Measurements from ENCODE around the gene LVRN.

DNA sequence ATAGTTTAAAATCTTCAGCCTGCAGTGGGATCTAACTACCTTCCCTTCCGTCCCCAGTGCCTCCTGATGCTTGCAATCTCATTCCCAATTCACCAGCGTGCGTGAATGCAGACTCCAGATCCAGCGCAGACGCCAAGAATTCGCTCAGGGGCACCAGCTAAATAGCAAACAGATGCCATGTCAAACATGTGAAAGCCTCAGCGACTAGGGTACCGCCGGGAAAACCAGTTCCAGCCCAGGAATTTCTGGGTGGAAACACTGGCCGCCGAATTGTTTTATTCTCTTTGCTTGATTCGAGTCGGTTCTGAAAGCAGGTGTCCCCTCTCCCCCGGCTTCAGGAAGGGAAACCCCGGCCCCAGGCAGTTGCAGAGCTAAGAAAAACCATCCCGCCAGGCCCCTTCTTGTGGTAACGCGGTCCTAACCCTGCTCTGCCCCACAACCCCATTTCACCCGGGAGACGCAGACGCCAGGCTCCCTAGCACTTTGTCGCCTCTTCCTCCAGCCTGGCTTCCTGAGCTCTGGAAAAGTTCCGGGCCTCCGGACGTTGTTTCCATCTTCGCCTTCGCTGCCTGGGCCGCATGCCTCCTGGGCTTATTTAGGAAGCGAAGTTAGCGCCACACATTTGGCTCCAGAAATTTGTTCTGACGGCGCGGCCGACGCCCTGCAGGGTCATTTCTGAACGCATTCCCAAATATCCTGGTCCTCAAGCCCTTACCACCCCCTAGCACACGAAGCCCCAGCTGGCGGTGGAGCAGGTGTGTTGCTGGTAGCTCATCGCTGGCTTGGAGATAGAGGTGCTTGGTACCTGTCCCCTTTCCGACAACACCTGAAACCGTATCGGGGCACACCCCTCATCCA, 665 bp upstream of the LVRN start:
- TF ChIP-seq CTCF (IDR thresholded peaks at IDR 0.05 in 2 of 3, conservative IDR thresholded peaks at IDR 0.05 in 1 of 3; ENCODE audit: borderline replicate concordance in 1 of 3, insufficient read depth in 1 of 3, low read depth in 2 of 3, low read length in 2 of 3) (no peak), POLR2A (IDR thresholded peaks at IDR 0.05; ENCODE audit: borderline replicate concordance, extremely low read depth, insufficient read depth, insufficient read length) (no peak), ZNF274 (IDR thresholded peaks at IDR 0.05; ENCODE audit: low read depth, low read length) (no peak), EZH2 (IDR thresholded peaks at IDR 0.05) (no peak)

Measured in HCT116 (cell line).